Spleen (tissue), 11 donors: ENCODE results near the gene LAYN. TPM values are rescaled to one million over a fixed set of nuclear protein-coding genes. Genes with fewer than 3 reads are reported as not detected.

Experiments used
- DNase-seq: peaks from one replicate; pipeline ENCODE4 v3.0.0-alpha.2; 2020
- H3K27ac ChIP-seq, 8 donors: fragments of 200-600 bp; sonication (generic) in 7 of 8; 1 replicate in 4 of 8; 2 replicates in 4 of 8; pipeline versions ENCODE4 v1.5.0 to v1.8.0; 2016 to 2021; ENCODE audit warnings: inconsistent platforms in 4 of 8, mild to moderate bottlenecking in 4 of 8, moderate library complexity in 1 of 8
- H3K27me3 ChIP-seq, 7 donors: fragments of 200-600 bp; sonication (generic) in 6 of 7; replicated peaks in 1 of 7; 1 replicate in 4 of 7; 2 replicates in 3 of 7; pipeline versions ENCODE4 v1.5.0 to v1.8.0; 2016 to 2021; ENCODE audit warnings: inconsistent platforms in 3 of 7, mild to moderate bottlenecking in 1 of 7
- H3K36me3 ChIP-seq, 6 donors: fragments of 200-600 bp; sonication (generic) in 5 of 6; 1 replicate in 4 of 6; 2 replicates in 2 of 6; pipeline versions ENCODE4 v1.5.0 to v1.8.0; 2016 to 2021; ENCODE audit warnings: inconsistent platforms in 2 of 6
- H3K4me1 ChIP-seq, 6 donors: fragments of 200-600 bp; sonication (generic) in 5 of 6; 1 replicate in 3 of 6; 2 replicates in 3 of 6; pipeline versions ENCODE4 v1.5.0 to v1.8.0; 2016 to 2021; ENCODE audit warnings: inconsistent platforms in 3 of 6
- H3K4me3 ChIP-seq, 8 donors: fragments of 200-600 bp; sonication (generic) in 7 of 8; 1 replicate in 4 of 8; 2 replicates in 4 of 8; pipeline versions ENCODE4 v1.5.0 to v1.8.0; 2016 to 2021; ENCODE audit warnings: inconsistent platforms in 4 of 8, mild to moderate bottlenecking in 4 of 8, moderate library complexity in 2 of 8
- H3K9me3 ChIP-seq, 8 donors: fragments of 200-600 bp; sonication (generic) in 7 of 8; 1 replicate in 4 of 8; 2 replicates in 4 of 8; pipeline versions ENCODE4 v1.5.0 to v1.8.0; 2016 to 2021; ENCODE audit warnings: inconsistent platforms in 4 of 8
- CTCF ChIP-seq, 11 experiments: fragments of 200-600 bp in 7 of 11; fragments of 450-650 bp in 4 of 11; sonication (generic) in 4 of 11; IDR thresholded peaks in 8 of 11; conservative IDR thresholded peaks in 3 of 11; 1 replicate in 7 of 11; 2 replicates in 4 of 11; pipeline versions ENCODE4 v1.4.0 to v1.8.0; 2016 to 2021; ENCODE audit warnings: antibody characterized with exemption in 11 of 11, inconsistent platforms in 4 of 11, mild to moderate bottlenecking in 1 of 11
- POLR2A ChIP-seq, 3 donors: fragments of 450-650 bp; IDR thresholded peaks; one replicate each; pipeline ENCODE4 v1.5.1; 2017; ENCODE audit warnings: antibody characterized with exemption in 3 of 3, mild to moderate bottlenecking in 1 of 3
- POLR2AphosphoS5 ChIP-seq, 3 donors: sonication (generic); formaldehyde crosslinking; IDR thresholded peaks; one replicate each; pipeline ENCODE4 v1.5.1; 2017; ENCODE audit warnings: antibody characterized with exemption in 3 of 3
- WGBS, 5 donors: extraction: QIAGEN DNeasy Blood & Tissue Kit in 3 of 5; methylation state at CpG; one replicate each; pipeline versions ENCODE4 v1.1.5 to v1.1.7; 2013 to 2018; 5-methylcytosine and 5-hydroxymethylcytosine counted together
- intact Hi-C: fragments of 100-400 bp; cut with DNase I; formaldehyde crosslinking; loops from one replicate; pipeline ENCODE4 v1.15.0; 2023; ENCODE audit warnings: low total_unique reads
- polyA plus RNA-seq, 3 donors: library from polyadenylated mRNA; stranded (reverse); fragments of 200-250 nt; gene quantifications; one replicate each; pipeline ENCODE4 v1.2.1, GENCODE V29; 2013
- total RNA-seq, 7 donors: library from RNA; depleted of rRNA in 3 of 7; stranded (reverse); fragments of >200 nt in 3 of 7; fragmentation: NEBNext Ultra II Directional in 4 of 7; extraction: Animal tissue kit (Norgen Biotek cat#: 25700) in 4 of 7; gene quantifications; one replicate each; pipeline versions ENCODE4 v1.1.0 to v1.2.1, GENCODE V29; 2016 to 2021
- donor health status: healthy with polysubstance abuse.
- donor health status: DM: no; HTN: no; CAD: no; lungs with moderate emphysema.
- donor health status: DM: no; HTN: no; CAD: no.
- donor health status: Bipolar disorder and iron deficiency.
- donor health status: healthy.
- donor health status: DM: no; HTN: no; CAD: no.
- donor health status: DM: yes; HTN: yes; CAD: no.

The LAYN gene
- total and polyA plus RNA-seq, 10 donors = 3.1 to 14.7 (median 10.0) TPM

GRCh38 chr11:111531136-111531535 lies 9.4 kb upstream of the LAYN start:
- no peak for DNase-seq
- no peak for TF ChIP-seq CTCF (IDR thresholded peaks at IDR 0.05 in 8 of 11, conservative IDR thresholded peaks at IDR 0.05 in 3 of 11)
- TF ChIP-seq POLR2A (IDR thresholded peaks at IDR 0.05) = no peak
- no peak for TF ChIP-seq POLR2AphosphoS5 (IDR thresholded peaks at IDR 0.05)
- Histone ChIP-seq H3K27me3 (peaks cover 0 to 14% (median 0%) of the 10 kb centered on the region in 7 donors), H3K9me3 (no peaks in the 10 kb centered on the region), H3K36me3 (no peaks in the 10 kb centered on the region), H3K27ac (no peak overlapping the region), H3K4me3 (no peak overlapping the region), H3K4me1 (no peaks in the 10 kb centered on the region)
- intact Hi-C loops = no loop called here

- DNase-seq = no peak
- no peaks in the 10 kb centered on the region for H3K9me3 ChIP-seq
- no peak overlapping the region for H3K4me3 ChIP-seq
- TF ChIP-seq POLR2A (IDR thresholded peaks at IDR 0.05) = no peak
- no peak for TF ChIP-seq CTCF (IDR thresholded peaks at IDR 0.05 in 8 of 11, conservative IDR thresholded peaks at IDR 0.05 in 3 of 11)
- no peak for TF ChIP-seq POLR2AphosphoS5 (IDR thresholded peaks at IDR 0.05)
- H3K4me1 ChIP-seq = no peaks in the 10 kb centered on the region
- 62 to 75% (median 67%) methylated on average over 9 of the region's 9 CpGs for WGBS, 5 donors
- no peak overlapping the region for H3K27ac ChIP-seq
- no peaks in the 10 kb centered on the region for H3K36me3 ChIP-seq
- intact Hi-C loops = no loop called here
- peaks cover 0 to 18% (median 0%) of the 10 kb centered on the region in 7 donors for H3K27me3 ChIP-seq
These were observed 8.7 kb upstream of the LAYN start for GRCh38 chr11:111531687-111532364.

GRCh38 chr11:111532365-111532709 lies 8.2 kb upstream of the LAYN start:
- TF ChIP-seq POLR2AphosphoS5 (IDR thresholded peaks at IDR 0.05) (no peak), POLR2A (IDR thresholded peaks at IDR 0.05) (no peak), CTCF (IDR thresholded peaks at IDR 0.05 in 8 of 11, conservative IDR thresholded peaks at IDR 0.05 in 3 of 11) (no peak)
- no peaks in the 10 kb centered on the region for H3K36me3 ChIP-seq
- no peaks in the 10 kb centered on the region for H3K9me3 ChIP-seq
- H3K27me3 ChIP-seq = peaks cover 0 to 18% (median 0%) of the 10 kb centered on the region in 7 donors
- 77 to 88% (median 82%) methylated on average over 5 of the region's 5 CpGs for WGBS, 5 donors
- no peak overlapping the region for H3K4me3 ChIP-seq
- intact Hi-C loops = no loop called here
- no peaks in the 10 kb centered on the region for H3K4me1 ChIP-seq
- DNase-seq = no peak
- no peak overlapping the region for H3K27ac ChIP-seq

- peaks cover 0 to 35% (median 4%) of the 10 kb centered on the region in 7 donors for H3K27me3 ChIP-seq
- 85 to 92% (median 91%) methylated on average over 6 of the region's 6 CpGs for WGBS, 5 donors
- intact Hi-C loops = no loop called here
- H3K9me3 ChIP-seq = no peaks in the 10 kb centered on the region
- H3K27ac ChIP-seq = no peak overlapping the region
- no peak for DNase-seq
- H3K36me3 ChIP-seq = no peaks in the 10 kb centered on the region
- peaks cover 0 to 12% (median 9%) of the 10 kb centered on the region in 6 donors for H3K4me1 ChIP-seq
- H3K4me3 ChIP-seq = no peak overlapping the region
- TF ChIP-seq POLR2AphosphoS5 (IDR thresholded peaks at IDR 0.05) (no peak), CTCF (IDR thresholded peaks at IDR 0.05 in 8 of 11, conservative IDR thresholded peaks at IDR 0.05 in 3 of 11) (no peak), POLR2A (IDR thresholded peaks at IDR 0.05) (no peak)
These were observed 5.2 kb upstream of the LAYN start for GRCh38 chr11:111535281-111535680.
